ENCODE results near the gene COL25A1. TPM values are rescaled to one million over a fixed set of nuclear protein-coding genes. Genes with fewer than 3 reads are reported as not detected.

The COL25A1 gene
- total RNA-seq, 4 donors from 2014 or later = 0.14 to 1.6 (median 0.32) TPM; not detected in 1

DNA sequence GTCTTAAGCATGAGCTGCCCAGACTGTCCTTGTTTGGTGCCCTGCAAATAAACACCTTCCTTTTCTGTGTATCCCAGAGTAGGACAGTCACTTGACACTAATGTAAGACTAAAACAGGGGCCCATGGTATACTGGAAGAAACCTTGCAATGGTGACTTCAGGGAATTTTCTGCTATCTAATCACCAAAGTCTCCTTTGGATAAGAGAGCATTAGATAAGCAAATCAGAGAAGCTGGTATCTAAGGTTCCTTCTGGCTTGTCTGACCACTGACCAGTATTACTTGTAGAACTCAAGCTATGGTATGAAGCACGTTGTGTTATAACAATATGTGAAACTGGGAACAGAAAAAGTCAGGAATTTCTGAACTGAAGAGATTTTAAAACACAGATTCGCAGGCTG lies 173.9 kb downstream of the COL25A1 start:
- TF ChIP-seq, protein P1, sequence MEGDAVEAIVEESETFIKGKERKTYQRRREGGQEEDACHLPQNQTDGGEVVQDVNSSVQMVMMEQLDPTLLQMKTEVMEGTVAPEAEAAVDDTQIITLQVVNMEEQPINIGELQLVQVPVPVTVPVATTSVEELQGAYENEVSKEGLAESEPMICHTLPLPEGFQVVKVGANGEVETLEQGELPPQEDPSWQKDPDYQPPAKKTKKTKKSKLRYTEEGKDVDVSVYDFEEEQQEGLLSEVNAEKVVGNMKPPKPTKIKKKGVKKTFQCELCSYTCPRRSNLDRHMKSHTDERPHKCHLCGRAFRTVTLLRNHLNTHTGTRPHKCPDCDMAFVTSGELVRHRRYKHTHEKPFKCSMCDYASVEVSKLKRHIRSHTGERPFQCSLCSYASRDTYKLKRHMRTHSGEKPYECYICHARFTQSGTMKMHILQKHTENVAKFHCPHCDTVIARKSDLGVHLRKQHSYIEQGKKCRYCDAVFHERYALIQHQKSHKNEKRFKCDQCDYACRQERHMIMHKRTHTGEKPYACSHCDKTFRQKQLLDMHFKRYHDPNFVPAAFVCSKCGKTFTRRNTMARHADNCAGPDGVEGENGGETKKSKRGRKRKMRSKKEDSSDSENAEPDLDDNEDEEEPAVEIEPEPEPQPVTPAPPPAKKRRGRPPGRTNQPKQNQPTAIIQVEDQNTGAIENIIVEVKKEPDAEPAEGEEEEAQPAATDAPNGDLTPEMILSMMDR (IDR thresholded peaks at IDR 0.05) = no peak
- TF ChIP-seq EP300 (IDR thresholded peaks at IDR 0.05; ENCODE audit: low read depth) (no peak), POLR2A (IDR thresholded peaks at IDR 0.05) (no peak), POLR2AphosphoS5 (IDR thresholded peaks at IDR 0.05) (no peak)
- Histone ChIP-seq H3K36me3 (no peaks in the 10 kb centered on the region), H3K27ac (no peak overlapping the region), H3K9me3 (no peaks in the 10 kb centered on the region), H3K27me3 (no peaks in the 10 kb centered on the region), H3K4me3 (no peak overlapping the region), H3K4me1 (no peaks in the 10 kb centered on the region)
- intact Hi-C loops (cut with DNase I; ENCODE audit: low total_unique reads) = no loop called here
- WGBS, 2 donors (ENCODE audit: low coverage in 1 of 2) = 69 to 74% methylated on average over 2 of the region's 2 CpGs
- in situ Hi-C loops (cut with MboI; ENCODE audit: low pct_ligation_motif_present in 1 of 4, low pct_unique_long_range_greater_than_20kb in 1 of 4, low sequenced_read_pairs in 3 of 4) = no loop called here
- DNase-seq = no peak

DNA sequence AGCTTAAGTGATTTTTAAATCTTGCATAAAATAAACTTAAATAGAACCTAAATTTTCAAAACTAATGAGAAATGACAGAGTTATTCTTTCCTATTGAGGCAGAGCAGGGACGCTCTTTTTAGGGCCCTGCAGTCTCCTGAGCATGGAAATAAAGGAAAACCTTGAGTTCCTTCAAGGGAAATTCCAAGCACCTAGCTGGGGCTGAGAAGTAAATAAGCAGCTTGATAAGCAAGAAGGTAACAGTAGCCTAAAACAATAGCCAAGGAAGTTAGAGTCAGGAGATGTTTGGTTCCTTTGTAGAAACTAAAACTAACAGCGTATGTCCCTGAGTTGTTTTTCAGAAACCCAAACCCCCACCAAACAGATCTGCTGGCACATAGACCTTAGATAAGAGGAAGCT lies 174.6 kb downstream of the COL25A1 start:
- 74 to 94% methylated on average over 2 of the region's 2 CpGs for WGBS, 2 donors (ENCODE audit: low coverage in 1 of 2)
- in situ Hi-C loops (cut with MboI; ENCODE audit: low pct_ligation_motif_present in 1 of 4, low pct_unique_long_range_greater_than_20kb in 1 of 4, low sequenced_read_pairs in 3 of 4) = no loop called here
- Histone ChIP-seq H3K4me1 (no peaks in the 10 kb centered on the region), H3K27ac (no peak overlapping the region), H3K27me3 (no peaks in the 10 kb centered on the region), H3K4me3 (no peak overlapping the region), H3K9me3 (no peaks in the 10 kb centered on the region), H3K36me3 (no peaks in the 10 kb centered on the region)
- intact Hi-C loops (cut with DNase I; ENCODE audit: low total_unique reads) = no loop called here
- no peak for DNase-seq
- no peak for TF ChIP-seq POLR2AphosphoS5 (IDR thresholded peaks at IDR 0.05)
- TF ChIP-seq POLR2A (IDR thresholded peaks at IDR 0.05) = no peak
- TF ChIP-seq EP300 (IDR thresholded peaks at IDR 0.05; ENCODE audit: low read depth) = no peak
- TF ChIP-seq, protein P1 (IDR thresholded peaks at IDR 0.05) = no peak

DNA sequence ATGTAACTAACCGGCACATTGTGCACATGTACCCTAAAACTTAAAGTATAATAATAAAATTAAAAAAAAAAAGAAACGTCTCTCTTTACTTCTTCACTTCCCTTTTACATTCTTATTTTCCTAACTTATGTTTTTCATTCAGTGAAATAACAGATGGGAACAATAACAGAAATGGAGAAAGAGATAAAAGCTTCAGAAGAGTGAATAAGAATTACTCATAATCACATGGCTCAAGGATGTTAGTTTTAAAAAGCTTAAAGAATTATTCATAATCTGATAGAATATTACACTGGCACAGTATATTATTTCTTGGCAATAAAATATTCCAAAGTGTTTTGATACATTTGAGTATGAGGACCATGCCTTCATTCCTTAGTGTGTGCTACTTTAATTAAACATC lies 175.6 kb downstream of the COL25A1 start:
- WGBS, 2 donors (ENCODE audit: low coverage in 1 of 2) = 69 to 75% methylated on average over 2 of the region's 2 CpGs
- Histone ChIP-seq H3K9me3 (no peaks in the 10 kb centered on the region), H3K27ac (no peak overlapping the region), H3K27me3 (no peaks in the 10 kb centered on the region), H3K4me1 (no peaks in the 10 kb centered on the region), H3K4me3 (no peak overlapping the region), H3K36me3 (no peaks in the 10 kb centered on the region)
- TF ChIP-seq POLR2AphosphoS5 (IDR thresholded peaks at IDR 0.05) (no peak), EP300 (IDR thresholded peaks at IDR 0.05; ENCODE audit: low read depth) (no peak), POLR2A (IDR thresholded peaks at IDR 0.05) (no peak)
- TF ChIP-seq, protein P1 (IDR thresholded peaks at IDR 0.05) = no peak
- DNase-seq = no peak
- in situ Hi-C loops (cut with MboI; ENCODE audit: low pct_ligation_motif_present in 1 of 4, low pct_unique_long_range_greater_than_20kb in 1 of 4, low sequenced_read_pairs in 3 of 4) (no loop called here), intact Hi-C loops (cut with DNase I; ENCODE audit: low total_unique reads) (no loop called here)

DNA sequence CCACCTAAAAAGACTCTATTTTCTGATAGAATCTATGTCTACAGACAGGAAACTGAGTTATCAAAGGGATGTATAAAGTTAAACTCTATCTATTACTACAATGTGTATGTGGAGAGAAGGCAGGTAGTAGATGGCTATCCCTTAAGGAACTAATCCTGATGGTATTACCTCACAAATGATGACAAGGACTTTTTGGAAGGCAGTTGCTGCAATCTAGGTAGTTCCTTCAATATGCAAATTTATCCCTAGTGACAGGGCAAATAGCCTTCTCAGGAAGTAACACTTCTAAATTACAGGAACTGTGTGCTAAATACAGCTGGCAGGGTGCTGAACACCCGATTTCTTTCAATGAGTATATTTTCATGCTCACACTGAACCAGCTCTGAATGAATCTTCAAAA lies 177.4 kb downstream of the COL25A1 start:
- no peak overlapping the region for H3K4me3 ChIP-seq
- no peak for TF ChIP-seq EP300 (IDR thresholded peaks at IDR 0.05; ENCODE audit: low read depth)
- TF ChIP-seq, protein P1 (IDR thresholded peaks at IDR 0.05) = no peak
- no peak for TF ChIP-seq POLR2A (IDR thresholded peaks at IDR 0.05)
- no peaks in the 10 kb centered on the region for H3K4me1 ChIP-seq
- 17 to 23% methylated on average over 1 of the region's 1 CpG for WGBS, 2 donors (ENCODE audit: low coverage in 1 of 2)
- H3K9me3 ChIP-seq = no peaks in the 10 kb centered on the region
- H3K27me3 ChIP-seq = no peaks in the 10 kb centered on the region
- in situ Hi-C loops (cut with MboI; ENCODE audit: low pct_ligation_motif_present in 1 of 4, low pct_unique_long_range_greater_than_20kb in 1 of 4, low sequenced_read_pairs in 3 of 4) = no loop called here
- intact Hi-C loops (cut with DNase I; ENCODE audit: low total_unique reads) = no loop called here
- no peak overlapping the region for H3K27ac ChIP-seq
- DNase-seq = no peak
- no peaks in the 10 kb centered on the region for H3K36me3 ChIP-seq
